Medulla oblongata (tissue), 1 donor: ENCODE results near the gene EGFR.

Source experiments
- DNase-seq: peaks from one replicate; pipeline ENCODE4 v3.0.0-alpha.2; 2015; ENCODE audit errors: extremely low spot score

Gene EGFR

GRCh38 chr7:55144333-55145317 lies 125.8 kb downstream of the EGFR start:
- no peak for DNase-seq

GRCh38 chr7:55145606-55146005 lies 126.8 kb downstream of the EGFR start:
- DNase-seq: no peak

GRCh38 chr7:55147101-55147500 lies 128.3 kb downstream of the EGFR start:
- no peak for DNase-seq

GRCh38 chr7:55147736-55148135 lies 128.9 kb downstream of the EGFR start:
- DNase-seq: no peak

- no peak for DNase-seq
These were observed 129.8 kb downstream of the EGFR start for GRCh38 chr7:55148571-55148970.

GRCh38 chr7:55149001-55149400 lies 130.2 kb downstream of the EGFR start:
- no peak for DNase-seq

- DNase-seq: no peak
These were observed 131.3 kb downstream of the EGFR start for GRCh38 chr7:55150166-55150565.

- DNase-seq: no peak
These were observed 132.1 kb downstream of the EGFR start for GRCh38 chr7:55150709-55151451.

- no peak for DNase-seq
These were observed 133.7 kb downstream of the EGFR start for GRCh38 chr7:55152516-55152915.

GRCh38 chr7:55154096-55154495 lies 135.3 kb downstream of the EGFR start:
- no peak for DNase-seq

- no peak for DNase-seq
These were observed 136.7 kb downstream of the EGFR start for GRCh38 chr7:55155351-55156117.

- DNase-seq: no peak
These were observed 138.3 kb downstream of the EGFR start for GRCh38 chr7:55156919-55157763.

- no peak for DNase-seq
These were observed 138.9 kb downstream of the EGFR start for GRCh38 chr7:55157764-55158105.

GRCh38 chr7:55158541-55159382 lies 139.9 kb downstream of the EGFR start:
- DNase-seq: no peak

GRCh38 chr7:55160539-55160938 lies 141.7 kb downstream of the EGFR start:
- no peak for DNase-seq

- DNase-seq: no peak
These were observed 142.4 kb downstream of the EGFR start for GRCh38 chr7:55161154-55161687.

GRCh38 chr7:55162476-55162875 lies 143.7 kb downstream of the EGFR start:
- no peak for DNase-seq

- DNase-seq: no peak
These were observed 144.9 kb downstream of the EGFR start for GRCh38 chr7:55163733-55164132.

GRCh38 chr7:55164527-55164926 lies 145.7 kb downstream of the EGFR start:
- no peak for DNase-seq
